Measurements from ENCODE around the gene GIN1.

GIN1 gene

DNA sequence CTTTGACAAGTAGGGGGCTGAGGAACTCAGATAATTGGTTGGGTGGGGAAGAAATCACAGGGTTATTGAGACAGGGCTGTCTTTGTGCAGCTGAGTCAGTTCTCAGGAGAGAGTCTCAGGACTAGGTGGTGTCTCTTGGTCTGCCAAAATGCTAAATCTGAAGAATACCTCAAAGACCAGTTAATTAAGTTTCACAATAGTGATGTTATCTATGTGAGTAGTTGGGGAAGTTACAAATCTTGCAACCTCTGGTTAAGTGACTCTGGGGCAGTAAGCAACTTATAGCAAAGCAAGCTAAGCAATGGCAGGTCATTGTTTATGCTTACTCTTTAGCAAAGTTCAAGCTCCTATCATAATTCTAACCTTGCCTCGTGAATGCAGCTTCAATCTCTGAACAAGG lies 53.6 kb downstream of the GIN1 start:
- Histone ChIP-seq H3K4me1 (ENCODE audit: control insufficient read depth, low read length) (no peaks in the 10 kb centered on the region), H4K20me1 (ENCODE audit: control insufficient read depth, insufficient read depth, low read depth, low read length) (no peaks in the 10 kb centered on the region), H3K9me2 (replicated peaks; ENCODE audit: control insufficient read depth, low read length) (no peaks in the 10 kb centered on the region), H3K27ac (ENCODE audit: low read depth, low read length) (no peak overlapping the region), H3K36me3 (ENCODE audit: control insufficient read depth, low read length) (no peaks in the 10 kb centered on the region), H3K9me3 (ENCODE audit: control insufficient read depth, insufficient read depth, low read length) (no peaks in the 10 kb centered on the region), H3K4me2 (ENCODE audit: low read length) (no peak overlapping the region), H3K4me3 (ENCODE audit: low read length) (no peak overlapping the region), H3K27me3 (ENCODE audit: control insufficient read depth, low read length) (no peaks in the 10 kb centered on the region; the same call in 1 of the 2 replicates), H3K79me2 (ENCODE audit: control insufficient read depth, low read length) (no peaks in the 10 kb centered on the region), H3F3A (ENCODE audit: control insufficient read depth, insufficient read depth) (no peaks in the 10 kb centered on the region)
- TF ChIP-seq, protein P1, sequence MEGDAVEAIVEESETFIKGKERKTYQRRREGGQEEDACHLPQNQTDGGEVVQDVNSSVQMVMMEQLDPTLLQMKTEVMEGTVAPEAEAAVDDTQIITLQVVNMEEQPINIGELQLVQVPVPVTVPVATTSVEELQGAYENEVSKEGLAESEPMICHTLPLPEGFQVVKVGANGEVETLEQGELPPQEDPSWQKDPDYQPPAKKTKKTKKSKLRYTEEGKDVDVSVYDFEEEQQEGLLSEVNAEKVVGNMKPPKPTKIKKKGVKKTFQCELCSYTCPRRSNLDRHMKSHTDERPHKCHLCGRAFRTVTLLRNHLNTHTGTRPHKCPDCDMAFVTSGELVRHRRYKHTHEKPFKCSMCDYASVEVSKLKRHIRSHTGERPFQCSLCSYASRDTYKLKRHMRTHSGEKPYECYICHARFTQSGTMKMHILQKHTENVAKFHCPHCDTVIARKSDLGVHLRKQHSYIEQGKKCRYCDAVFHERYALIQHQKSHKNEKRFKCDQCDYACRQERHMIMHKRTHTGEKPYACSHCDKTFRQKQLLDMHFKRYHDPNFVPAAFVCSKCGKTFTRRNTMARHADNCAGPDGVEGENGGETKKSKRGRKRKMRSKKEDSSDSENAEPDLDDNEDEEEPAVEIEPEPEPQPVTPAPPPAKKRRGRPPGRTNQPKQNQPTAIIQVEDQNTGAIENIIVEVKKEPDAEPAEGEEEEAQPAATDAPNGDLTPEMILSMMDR (IDR thresholded peaks at IDR 0.05; ENCODE audit: low read depth, low read length, poor library complexity, severe bottlenecking), result no peak
- no peak for TF ChIP-seq EZH2phosphoT487 (IDR thresholded peaks at IDR 0.05; ENCODE audit: borderline replicate concordance, low read length)

- TF ChIP-seq, protein P1 (IDR thresholded peaks at IDR 0.05; ENCODE audit: low read depth, low read length, poor library complexity, severe bottlenecking), result no peak
- no peak for TF ChIP-seq EZH2phosphoT487 (IDR thresholded peaks at IDR 0.05; ENCODE audit: borderline replicate concordance, low read length)
- Histone ChIP-seq H3K4me2 (ENCODE audit: low read length) (no peak overlapping the region), H3K9me2 (replicated peaks; ENCODE audit: control insufficient read depth, low read length) (no peaks in the 10 kb centered on the region), H3K27ac (ENCODE audit: low read depth, low read length) (no peak overlapping the region), H3K9me3 (ENCODE audit: control insufficient read depth, insufficient read depth, low read length) (no peaks in the 10 kb centered on the region), H3F3A (ENCODE audit: control insufficient read depth, insufficient read depth) (no peaks in the 10 kb centered on the region), H3K36me3 (ENCODE audit: control insufficient read depth, low read length) (no peaks in the 10 kb centered on the region), H4K20me1 (ENCODE audit: control insufficient read depth, insufficient read depth, low read depth, low read length) (no peaks in the 10 kb centered on the region), H3K4me3 (ENCODE audit: low read length) (no peak overlapping the region), H3K79me2 (ENCODE audit: control insufficient read depth, low read length) (no peaks in the 10 kb centered on the region), H3K4me1 (ENCODE audit: control insufficient read depth, low read length) (no peaks in the 10 kb centered on the region), H3K27me3 (ENCODE audit: control insufficient read depth, low read length) (no peaks in the 10 kb centered on the region; the same call in 1 of the 2 replicates)
Observed at GRCh38 chr5:103060424-103060954, 59.4 kb downstream of the GIN1 start.

DNA sequence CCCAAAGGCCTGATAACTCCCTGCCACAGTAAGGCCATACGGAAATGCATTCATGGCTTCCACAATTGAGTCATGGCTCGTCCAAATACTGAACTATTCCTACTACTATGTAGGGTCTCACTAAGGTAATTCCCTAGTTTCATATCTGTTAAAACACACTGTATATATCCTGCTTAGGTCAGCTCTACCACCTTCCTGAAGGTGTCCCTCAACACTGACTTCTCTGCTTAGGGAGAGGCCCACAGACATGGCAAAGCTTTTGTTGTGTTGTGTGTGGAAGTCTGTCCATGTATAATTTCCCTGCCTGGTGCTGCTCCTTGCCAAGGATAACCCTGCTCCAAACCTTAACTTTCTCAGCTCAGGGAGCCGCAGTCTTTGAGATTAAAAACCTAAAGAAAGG lies 60.4 kb downstream of the GIN1 start:
- TF ChIP-seq EZH2phosphoT487 (IDR thresholded peaks at IDR 0.05; ENCODE audit: borderline replicate concordance, low read length), result no peak
- TF ChIP-seq, protein P1 (IDR thresholded peaks at IDR 0.05; ENCODE audit: low read depth, low read length, poor library complexity, severe bottlenecking), result no peak
- H3K36me3 ChIP-seq (ENCODE audit: control insufficient read depth, low read length), result no peaks in the 10 kb centered on the region
- H3K4me3 ChIP-seq (ENCODE audit: low read length), result no peak overlapping the region
- no peaks in the 10 kb centered on the region for H4K20me1 ChIP-seq (ENCODE audit: control insufficient read depth, insufficient read depth, low read depth, low read length)
- H3K9me2 ChIP-seq (replicated peaks; ENCODE audit: control insufficient read depth, low read length), result no peaks in the 10 kb centered on the region
- no peaks in the 10 kb centered on the region for H3F3A ChIP-seq (ENCODE audit: control insufficient read depth, insufficient read depth)
- H3K9me3 ChIP-seq (ENCODE audit: control insufficient read depth, insufficient read depth, low read length), result no peaks in the 10 kb centered on the region
- no peaks in the 10 kb centered on the region for H3K79me2 ChIP-seq (ENCODE audit: control insufficient read depth, low read length)
- no peaks in the 10 kb centered on the region for H3K4me1 ChIP-seq (ENCODE audit: control insufficient read depth, low read length)
- no peaks in the 10 kb centered on the region; the same call in 1 of the 2 replicates for H3K27me3 ChIP-seq (ENCODE audit: control insufficient read depth, low read length)
- H3K4me2 ChIP-seq (ENCODE audit: low read length), result no peak overlapping the region
- H3K27ac ChIP-seq (ENCODE audit: low read depth, low read length), result no peak overlapping the region

Measured in DOHH2 (cell line).